ENCODE results near the gene ADAP1.
A peak's percentile ranks its signal among the peaks of the same experiment; 100 is the strongest.

GRCh38 chr7:954330-955238 lies at the start of gene ADAP1:
- TF ChIP-seq CTCF (IDR thresholded peaks at IDR 0.05) (peak in 2 of 4 donors; percentile 30 to 31), POLR2A (IDR thresholded peaks at IDR 0.05) (no peak)
